ENCODE measurements around the gene EFNA5. TPM values are rescaled to one million over a fixed set of nuclear protein-coding genes. Genes with fewer than 3 reads are reported as not detected.

Gene EFNA5
- total RNA-seq, 1 donor = 6.5 TPM

GRCh38 chr5:107673368-107674136, 2.8 kb upstream of the EFNA5 start:
- H3K4me3 ChIP-seq (ENCODE audit: low read depth, low read length) = peak overlapping the region; percentile 54
- peak; percentile 99 for TF ChIP-seq CTCF (IDR thresholded peaks at IDR 0.05; ENCODE audit: insufficient read depth, low read depth, low read length)
- DNase-seq (ENCODE audit: low read depth) = peak; percentile 85

GRCh38 chr5:107673039-107673367, 2.3 kb upstream of the EFNA5 start:
- no peak for TF ChIP-seq CTCF (IDR thresholded peaks at IDR 0.05; ENCODE audit: insufficient read depth, low read depth, low read length)
- H3K4me3 ChIP-seq (ENCODE audit: low read depth, low read length) = peak overlapping the region; percentile 54
- DNase-seq (ENCODE audit: low read depth) = peak; percentile 23

- H3K4me3 ChIP-seq (ENCODE audit: low read depth, low read length) = peak overlapping the region; percentile 54
- peak; percentile 87 for DNase-seq (ENCODE audit: low read depth)
- no peak for TF ChIP-seq CTCF (IDR thresholded peaks at IDR 0.05; ENCODE audit: insufficient read depth, low read depth, low read length)
Measured at GRCh38 chr5:107672211-107673038, 1.7 kb upstream of the EFNA5 start.

- peak overlapping the region; percentile 54 for H3K4me3 ChIP-seq (ENCODE audit: low read depth, low read length)
- TF ChIP-seq CTCF (IDR thresholded peaks at IDR 0.05; ENCODE audit: insufficient read depth, low read depth, low read length) = no peak
- DNase-seq (ENCODE audit: low read depth) = peak; percentile 43
Measured at GRCh38 chr5:107671742-107672210, 1.0 kb upstream of the EFNA5 start.

- no peak for TF ChIP-seq CTCF (IDR thresholded peaks at IDR 0.05; ENCODE audit: insufficient read depth, low read depth, low read length)
- H3K4me3 ChIP-seq (ENCODE audit: low read depth, low read length) = peak overlapping the region; percentile 59
- DNase-seq (ENCODE audit: low read depth) = peak; percentile 28
Measured at GRCh38 chr5:107670087-107670931, 428 bp downstream of the EFNA5 start.
